HepG2 (cell line): ENCODE measurements around the gene RBBP8NL. TPM values are rescaled to one million over a fixed set of nuclear protein-coding genes. Genes with fewer than 3 reads are reported as not detected.

Experiments
- ASH2L ChIP-seq: fragments of 300-600, 200-600 bp; sonication (generic); IDR thresholded peaks from 2 replicates; pipeline ENCODE4 v1.7.0; 2017; ENCODE audit warnings: low read depth, mild to moderate bottlenecking, moderate library complexity, mixed read lengths, low read length; ENCODE audit not compliant: insufficient read length
- DPF2 ChIP-seq: sonication (generic); formaldehyde crosslinking; IDR thresholded peaks from 2 replicates; pipeline ENCODE4 v1.4.0; 2020; ENCODE audit warnings: mild to moderate bottlenecking, low read depth, missing genetic modification reagents, borderline replicate concordance
- KDM5B ChIP-seq: sonication (generic); formaldehyde crosslinking; IDR thresholded peaks from 2 replicates; pipeline ENCODE4 v1.4.0; 2020; ENCODE audit warnings: missing genetic modification reagents, mild to moderate bottlenecking, borderline replicate concordance
- ZFP1 ChIP-seq: IDR thresholded peaks from 2 replicates; pipeline ENCODE4 v1.6.1; 2016
- ZNF235 ChIP-seq: sonication (generic); formaldehyde crosslinking; IDR thresholded peaks from 2 replicates; pipeline ENCODE4 v1.8.1; 2023; ENCODE audit warnings: mild to moderate bottlenecking, missing genetic modification reagents, borderline replicate concordance
- ZNF629 ChIP-seq: sonication (generic); formaldehyde crosslinking; conservative IDR thresholded peaks from 2 replicates; pipeline ENCODE4 v1.5.0; 2020; ENCODE audit warnings: missing genetic modification reagents
- ZNF788 ChIP-seq: sonication (generic); formaldehyde crosslinking; IDR thresholded peaks from 2 replicates; pipeline ENCODE4 v1.5.0; 2020; ENCODE audit warnings: mild to moderate bottlenecking, missing genetic modification reagents, borderline replicate concordance
- polyA plus RNA-seq, 8 experiments: library from polyadenylated mRNA; depleted of rRNA in 3 of 8; stranded (reverse) in 7 of 8; unstranded in 1 of 8; fragments of >200 nt; fragmentation: Illumina TruSeq in 4 of 8; extraction: Trizol in 4 of 8; gene quantifications; 2 replicates each; pipeline versions ENCODE4 v1.2.1 to v1.2.3, GENCODE V29; 2011 to 2016; ENCODE audit warnings: low read depth in 4 of 8, missing spikeins in 1 of 8, mixed read lengths in 1 of 8; ENCODE audit not compliant: insufficient read depth in 1 of 8
- total RNA-seq, 5 experiments: library from RNA; depleted of rRNA; stranded (reverse); fragments of >200 nt; fragmentation: Illumina TruSeq; extraction: Trizol; gene quantifications; 2 replicates each; pipeline ENCODE4 v1.2.3, GENCODE V29; 2016; ENCODE audit warnings: low read depth in 1 of 5
- TF ChIP-seq, protein P1 (sequence below): sonication (generic); formaldehyde crosslinking; IDR thresholded peaks from 2 replicates; pipeline ENCODE4 v1.4.0; 2020; ENCODE audit warnings: mild to moderate bottlenecking, missing genetic modification reagents
- TF ChIP-seq, protein P2 (sequence below): sonication (generic); formaldehyde crosslinking; IDR thresholded peaks from 2 replicates; pipeline ENCODE4 v1.5.0; 2020; ENCODE audit warnings: mild to moderate bottlenecking, missing genetic modification reagents
- TF ChIP-seq, protein P3 (sequence below): sonication (generic); formaldehyde crosslinking; IDR thresholded peaks from 2 replicates; pipeline ENCODE4 v1.4.0; 2020; ENCODE audit warnings: mild to moderate bottlenecking, missing genetic modification reagents
- TF ChIP-seq, protein P4 (sequence below): sonication (generic); formaldehyde crosslinking; IDR thresholded peaks from 2 replicates; pipeline ENCODE4 v1.5.0; 2020; ENCODE audit warnings: missing genetic modification reagents, mild to moderate bottlenecking, borderline replicate concordance
- TF ChIP-seq, protein P5 (sequence below): sonication (generic); formaldehyde crosslinking; IDR thresholded peaks from 2 replicates; pipeline ENCODE4 v1.5.1; 2020; ENCODE audit warnings: mild to moderate bottlenecking, missing genetic modification reagents, moderate library complexity
- TF ChIP-seq, protein P6 (sequence below): sonication (generic); formaldehyde crosslinking; IDR thresholded peaks from 2 replicates; pipeline ENCODE4 v1.9.0; 2022; ENCODE audit warnings: missing genetic modification reagents, mild to moderate bottlenecking, borderline replicate concordance

Gene RBBP8NL
- total and polyA plus RNA-seq, 2 of the 13 experiments (the other 11 are each of a cell fraction or from before 2014, with no cell fraction given) = 0.69 to 0.86 TPM

DNA sequence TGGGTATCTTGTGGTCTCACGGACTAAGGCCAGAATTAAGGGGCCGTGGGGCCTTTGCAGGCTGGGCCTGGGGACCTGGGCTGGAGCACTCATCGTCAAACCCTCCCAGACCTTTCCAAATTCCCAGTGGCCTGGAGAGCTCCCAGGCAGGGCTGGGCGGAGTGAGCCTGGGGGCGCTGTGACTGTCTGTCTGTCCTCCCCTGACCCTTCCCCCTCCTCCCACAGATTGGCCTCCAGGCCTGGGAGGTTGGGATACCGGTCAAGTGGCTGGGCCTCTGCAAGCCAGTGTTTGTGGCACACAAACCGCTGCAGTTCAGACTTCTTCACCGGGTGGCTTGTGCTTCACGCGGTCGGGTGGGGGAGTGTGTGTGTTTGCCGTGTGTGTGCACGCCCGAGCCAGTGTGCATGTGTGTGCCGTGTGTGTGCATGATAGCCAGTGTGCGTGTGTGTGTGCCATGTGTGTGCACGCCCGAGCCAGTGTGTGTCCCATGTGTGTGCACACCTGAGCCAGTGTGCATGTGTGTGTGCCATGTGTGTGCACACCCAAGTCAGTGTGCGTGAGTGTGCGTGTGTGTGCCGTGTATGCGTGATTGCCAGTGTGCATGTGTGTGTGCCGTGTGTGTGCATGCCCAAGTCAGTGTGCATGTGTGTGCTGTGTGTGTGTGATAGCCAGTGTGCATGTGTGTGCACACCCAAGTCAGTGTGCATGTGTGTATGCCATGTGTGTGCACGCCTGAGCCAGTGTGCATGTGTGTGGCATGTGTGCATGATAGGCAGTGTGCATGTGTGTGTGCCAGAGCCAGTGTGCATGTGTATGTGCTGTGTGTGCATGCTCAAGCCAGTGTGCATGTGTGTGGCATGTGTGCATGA lies 6.3 kb downstream of the RBBP8NL start (continued):
- TF ChIP-seq, protein P1, sequence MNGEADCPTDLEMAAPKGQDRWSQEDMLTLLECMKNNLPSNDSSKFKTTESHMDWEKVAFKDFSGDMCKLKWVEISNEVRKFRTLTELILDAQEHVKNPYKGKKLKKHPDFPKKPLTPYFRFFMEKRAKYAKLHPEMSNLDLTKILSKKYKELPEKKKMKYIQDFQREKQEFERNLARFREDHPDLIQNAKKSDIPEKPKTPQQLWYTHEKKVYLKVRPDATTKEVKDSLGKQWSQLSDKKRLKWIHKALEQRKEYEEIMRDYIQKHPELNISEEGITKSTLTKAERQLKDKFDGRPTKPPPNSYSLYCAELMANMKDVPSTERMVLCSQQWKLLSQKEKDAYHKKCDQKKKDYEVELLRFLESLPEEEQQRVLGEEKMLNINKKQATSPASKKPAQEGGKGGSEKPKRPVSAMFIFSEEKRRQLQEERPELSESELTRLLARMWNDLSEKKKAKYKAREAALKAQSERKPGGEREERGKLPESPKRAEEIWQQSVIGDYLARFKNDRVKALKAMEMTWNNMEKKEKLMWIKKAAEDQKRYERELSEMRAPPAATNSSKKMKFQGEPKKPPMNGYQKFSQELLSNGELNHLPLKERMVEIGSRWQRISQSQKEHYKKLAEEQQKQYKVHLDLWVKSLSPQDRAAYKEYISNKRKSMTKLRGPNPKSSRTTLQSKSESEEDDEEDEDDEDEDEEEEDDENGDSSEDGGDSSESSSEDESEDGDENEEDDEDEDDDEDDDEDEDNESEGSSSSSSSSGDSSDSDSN = no peak
- TF ChIP-seq, protein P2, sequence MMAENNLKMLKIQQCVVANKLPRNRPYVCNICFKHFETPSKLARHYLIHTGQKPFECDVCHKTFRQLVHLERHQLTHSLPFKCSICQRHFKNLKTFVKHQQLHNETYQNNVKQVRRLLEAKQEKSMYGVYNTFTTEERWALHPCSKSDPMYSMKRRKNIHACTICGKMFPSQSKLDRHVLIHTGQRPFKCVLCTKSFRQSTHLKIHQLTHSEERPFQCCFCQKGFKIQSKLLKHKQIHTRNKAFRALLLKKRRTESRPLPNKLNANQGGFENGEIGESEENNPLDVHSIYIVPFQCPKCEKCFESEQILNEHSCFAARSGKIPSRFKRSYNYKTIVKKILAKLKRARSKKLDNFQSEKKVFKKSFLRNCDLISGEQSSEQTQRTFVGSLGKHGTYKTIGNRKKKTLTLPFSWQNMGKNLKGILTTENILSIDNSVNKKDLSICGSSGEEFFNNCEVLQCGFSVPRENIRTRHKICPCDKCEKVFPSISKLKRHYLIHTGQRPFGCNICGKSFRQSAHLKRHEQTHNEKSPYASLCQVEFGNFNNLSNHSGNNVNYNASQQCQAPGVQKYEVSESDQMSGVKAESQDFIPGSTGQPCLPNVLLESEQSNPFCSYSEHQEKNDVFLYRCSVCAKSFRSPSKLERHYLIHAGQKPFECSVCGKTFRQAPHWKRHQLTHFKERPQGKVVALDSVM = no peak
- TF ChIP-seq KDM5B (0 out of 2 replicates have a peak, but pooled peaks have one; percentile 14), ZNF629 (CRISPR knock-in tag) (no peak), DPF2 (CRISPR knock-in tag) (0 out of 2 replicates have a peak, but pooled peaks have one; percentile 13), ZFP1 (CRISPR knock-in tag) (no peak), ASH2L (no peak), ZNF788 (CRISPR knock-in tag) (0 out of 2 replicates have a peak, but pooled peaks have one; percentile 23), ZNF235 (CRISPR knock-in tag) (no peak)
- TF ChIP-seq, protein P3, sequence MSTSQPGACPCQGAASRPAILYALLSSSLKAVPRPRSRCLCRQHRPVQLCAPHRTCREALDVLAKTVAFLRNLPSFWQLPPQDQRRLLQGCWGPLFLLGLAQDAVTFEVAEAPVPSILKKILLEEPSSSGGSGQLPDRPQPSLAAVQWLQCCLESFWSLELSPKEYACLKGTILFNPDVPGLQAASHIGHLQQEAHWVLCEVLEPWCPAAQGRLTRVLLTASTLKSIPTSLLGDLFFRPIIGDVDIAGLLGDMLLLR (CRISPR knock-in tag) = peak; percentile 25; the same call in 1 of the 2 replicates
- TF ChIP-seq, protein P4, sequence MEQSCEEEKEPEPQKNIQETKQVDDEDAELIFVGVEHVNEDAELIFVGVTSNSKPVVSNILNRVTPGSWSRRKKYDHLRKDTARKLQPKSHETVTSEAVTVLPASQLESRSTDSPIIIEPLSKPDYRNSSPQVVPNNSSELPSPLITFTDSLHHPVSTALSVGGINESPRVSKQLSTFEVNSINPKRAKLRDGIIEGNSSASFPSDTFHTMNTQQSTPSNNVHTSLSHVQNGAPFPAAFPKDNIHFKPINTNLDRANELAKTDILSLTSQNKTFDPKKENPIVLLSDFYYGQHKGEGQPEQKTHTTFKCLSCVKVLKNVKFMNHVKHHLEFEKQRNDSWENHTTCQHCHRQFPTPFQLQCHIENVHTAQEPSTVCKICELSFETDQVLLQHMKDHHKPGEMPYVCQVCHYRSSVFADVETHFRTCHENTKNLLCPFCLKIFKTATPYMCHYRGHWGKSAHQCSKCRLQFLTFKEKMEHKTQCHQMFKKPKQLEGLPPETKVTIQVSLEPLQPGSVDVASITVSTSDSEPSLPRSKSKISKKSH (CRISPR knock-in tag) = peak; percentile 22; the same call in 1 of the 2 replicates
- TF ChIP-seq, protein P5, sequence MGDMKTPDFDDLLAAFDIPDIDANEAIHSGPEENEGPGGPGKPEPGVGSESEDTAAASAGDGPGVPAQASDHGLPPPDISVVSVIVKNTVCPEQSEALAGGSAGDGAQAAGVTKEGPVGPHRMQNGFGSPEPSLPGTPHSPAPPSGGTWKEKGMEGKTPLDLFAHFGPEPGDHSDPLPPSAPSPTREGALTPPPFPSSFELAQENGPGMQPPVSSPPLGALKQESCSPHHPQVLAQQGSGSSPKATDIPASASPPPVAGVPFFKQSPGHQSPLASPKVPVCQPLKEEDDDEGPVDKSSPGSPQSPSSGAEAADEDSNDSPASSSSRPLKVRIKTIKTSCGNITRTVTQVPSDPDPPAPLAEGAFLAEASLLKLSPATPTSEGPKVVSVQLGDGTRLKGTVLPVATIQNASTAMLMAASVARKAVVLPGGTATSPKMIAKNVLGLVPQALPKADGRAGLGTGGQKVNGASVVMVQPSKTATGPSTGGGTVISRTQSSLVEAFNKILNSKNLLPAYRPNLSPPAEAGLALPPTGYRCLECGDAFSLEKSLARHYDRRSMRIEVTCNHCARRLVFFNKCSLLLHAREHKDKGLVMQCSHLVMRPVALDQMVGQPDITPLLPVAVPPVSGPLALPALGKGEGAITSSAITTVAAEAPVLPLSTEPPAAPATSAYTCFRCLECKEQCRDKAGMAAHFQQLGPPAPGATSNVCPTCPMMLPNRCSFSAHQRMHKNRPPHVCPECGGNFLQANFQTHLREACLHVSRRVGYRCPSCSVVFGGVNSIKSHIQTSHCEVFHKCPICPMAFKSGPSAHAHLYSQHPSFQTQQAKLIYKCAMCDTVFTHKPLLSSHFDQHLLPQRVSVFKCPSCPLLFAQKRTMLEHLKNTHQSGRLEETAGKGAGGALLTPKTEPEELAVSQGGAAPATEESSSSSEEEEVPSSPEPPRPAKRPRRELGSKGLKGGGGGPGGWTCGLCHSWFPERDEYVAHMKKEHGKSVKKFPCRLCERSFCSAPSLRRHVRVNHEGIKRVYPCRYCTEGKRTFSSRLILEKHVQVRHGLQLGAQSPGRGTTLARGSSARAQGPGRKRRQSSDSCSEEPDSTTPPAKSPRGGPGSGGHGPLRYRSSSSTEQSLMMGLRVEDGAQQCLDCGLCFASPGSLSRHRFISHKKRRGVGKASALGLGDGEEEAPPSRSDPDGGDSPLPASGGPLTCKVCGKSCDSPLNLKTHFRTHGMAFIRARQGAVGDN (CRISPR knock-in tag) = no peak; the same call in 1 of the 2 replicates
- TF ChIP-seq, protein P6, sequence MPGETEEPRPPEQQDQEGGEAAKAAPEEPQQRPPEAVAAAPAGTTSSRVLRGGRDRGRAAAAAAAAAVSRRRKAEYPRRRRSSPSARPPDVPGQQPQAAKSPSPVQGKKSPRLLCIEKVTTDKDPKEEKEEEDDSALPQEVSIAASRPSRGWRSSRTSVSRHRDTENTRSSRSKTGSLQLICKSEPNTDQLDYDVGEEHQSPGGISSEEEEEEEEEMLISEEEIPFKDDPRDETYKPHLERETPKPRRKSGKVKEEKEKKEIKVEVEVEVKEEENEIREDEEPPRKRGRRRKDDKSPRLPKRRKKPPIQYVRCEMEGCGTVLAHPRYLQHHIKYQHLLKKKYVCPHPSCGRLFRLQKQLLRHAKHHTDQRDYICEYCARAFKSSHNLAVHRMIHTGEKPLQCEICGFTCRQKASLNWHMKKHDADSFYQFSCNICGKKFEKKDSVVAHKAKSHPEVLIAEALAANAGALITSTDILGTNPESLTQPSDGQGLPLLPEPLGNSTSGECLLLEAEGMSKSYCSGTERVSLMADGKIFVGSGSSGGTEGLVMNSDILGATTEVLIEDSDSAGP = peak; percentile 35; the same call in 1 of the 2 replicates
